GM12892 (cell line): ENCODE measurements around the gene CRP.

Experiments used
- POLR2A ChIP-seq: IDR thresholded peaks from 2 replicates; pipeline ENCODE4 v1.6.1; 2011; ENCODE audit warnings: low read depth, low read length, control low read depth
- POLR2AphosphoS5 ChIP-seq: IDR thresholded peaks from 2 replicates; pipeline ENCODE4 v1.6.1; 2011; ENCODE audit warnings: low read depth, low read length, control low read depth
- TAF1 ChIP-seq: IDR thresholded peaks from 2 replicates; pipeline ENCODE4 v1.6.1; 2011; ENCODE audit warnings: low read depth, mild to moderate bottlenecking, control low read depth, low read length, borderline replicate concordance

- TF ChIP-seq POLR2A (no peak), POLR2AphosphoS5 (no peak), TAF1 (no peak)
Measured at GRCh38 chr1:159737238-159737916, 23.0 kb upstream of the CRP start.
